GM19463 (cell line): ENCODE data around the gene ADCY10.

ENCODE experiments used
- ATAC-seq: cut with Tn5 transposase; IDR thresholded peaks from one replicate; pipeline ENCODE4 v1.9.1; 2021; ENCODE audit warnings: mild to moderate bottlenecking, moderate library complexity; ENCODE audit not compliant: unreplicated experiment

The ADCY10 gene

GRCh38 chr1:167790117-167790516 is 123.8 kb downstream of the ADCY10 start:
- ATAC-seq: no peak

- ATAC-seq: no peak
Observed at GRCh38 chr1:167789501-167789900, 124.4 kb downstream of the ADCY10 start.

GRCh38 chr1:167786502-167786901 is 127.4 kb downstream of the ADCY10 start:
- ATAC-seq: no peak

GRCh38 chr1:167784876-167785550 is 128.9 kb downstream of the ADCY10 start:
- no peak for ATAC-seq

- no peak for ATAC-seq
Observed at GRCh38 chr1:167782946-167783345, 131.0 kb downstream of the ADCY10 start.

- ATAC-seq: no peak
Observed at GRCh38 chr1:167781558-167781957, 132.4 kb downstream of the ADCY10 start.

DNA sequence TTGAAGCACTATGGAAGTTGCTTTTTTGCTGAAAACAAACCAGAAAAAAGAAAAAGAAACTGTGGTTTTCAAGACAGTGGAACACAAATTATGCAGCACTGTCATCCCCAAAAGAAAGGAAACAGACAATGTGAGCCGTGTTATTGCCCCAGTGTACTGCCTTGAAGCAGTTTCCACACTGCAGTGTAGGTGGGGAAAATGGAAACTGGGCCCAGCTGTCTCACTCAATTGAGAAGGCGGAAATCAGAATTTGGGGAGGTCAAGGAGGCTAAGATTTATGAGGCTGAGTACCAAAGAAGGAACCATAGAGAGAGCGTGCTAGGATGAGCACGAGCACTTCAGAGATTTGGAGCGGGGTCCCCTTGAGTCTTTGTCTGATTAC is 136.7 kb downstream of the ADCY10 start:
- no peak for ATAC-seq

GRCh38 chr1:167776616-167777268 is 137.2 kb downstream of the ADCY10 start:
- ATAC-seq: no peak

DNA sequence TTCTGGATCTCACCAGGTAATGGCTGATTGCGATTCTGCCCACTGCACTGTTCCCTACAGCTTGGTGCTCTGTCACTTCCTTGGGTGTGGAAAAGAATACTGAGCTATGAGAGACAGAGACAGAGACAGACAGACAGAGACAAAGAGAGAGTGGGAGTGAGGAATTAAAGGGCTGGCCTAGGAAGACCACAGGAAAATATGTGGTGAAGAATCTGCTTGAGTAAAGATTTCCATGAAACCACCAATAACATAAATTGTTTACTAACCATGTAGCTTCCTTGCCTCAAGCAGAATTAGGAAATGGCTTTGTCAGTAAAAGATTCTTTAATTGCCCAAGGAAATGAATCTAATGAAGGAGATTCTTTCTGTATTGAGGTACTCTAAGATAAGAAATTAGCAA is 137.8 kb downstream of the ADCY10 start:
- ATAC-seq: no peak

DNA sequence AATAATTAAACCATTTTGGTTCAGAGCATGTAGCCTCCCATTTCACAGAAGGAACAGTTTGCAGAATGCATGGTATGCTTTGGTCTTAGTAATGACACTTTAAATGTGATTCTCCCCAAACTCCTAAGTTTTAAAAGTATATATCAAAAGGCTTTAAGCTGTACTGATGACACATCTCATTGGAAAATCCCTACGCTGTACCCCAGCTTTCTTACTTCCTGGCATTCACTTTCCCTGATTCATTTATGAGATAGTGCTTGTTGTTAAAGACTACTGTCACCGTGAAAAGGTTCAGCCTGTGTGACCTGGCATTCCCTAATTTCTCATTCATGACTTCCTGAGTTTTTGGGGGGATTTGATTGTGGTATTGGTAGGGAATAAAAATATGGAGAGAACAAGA is 138.8 kb downstream of the ADCY10 start:
- no peak for ATAC-seq

DNA sequence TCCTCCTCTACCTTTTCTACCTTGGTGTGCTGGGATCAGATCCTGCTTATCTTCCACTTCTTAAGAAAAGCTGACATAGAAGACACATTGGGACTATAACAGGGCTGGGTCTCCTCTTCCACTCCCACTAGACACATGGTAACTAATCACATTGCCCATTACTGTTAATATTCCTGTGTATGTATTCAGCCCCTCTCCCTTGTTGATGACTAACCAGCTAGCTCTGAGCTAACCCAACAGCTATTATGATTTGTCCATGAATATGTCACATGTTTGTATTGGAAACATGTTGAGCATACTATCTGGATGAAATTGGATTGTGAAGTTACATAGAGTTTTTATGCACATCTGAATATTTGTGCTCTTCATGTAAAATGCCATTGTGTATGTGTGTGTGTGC is 139.2 kb downstream of the ADCY10 start:
- no peak for ATAC-seq

DNA sequence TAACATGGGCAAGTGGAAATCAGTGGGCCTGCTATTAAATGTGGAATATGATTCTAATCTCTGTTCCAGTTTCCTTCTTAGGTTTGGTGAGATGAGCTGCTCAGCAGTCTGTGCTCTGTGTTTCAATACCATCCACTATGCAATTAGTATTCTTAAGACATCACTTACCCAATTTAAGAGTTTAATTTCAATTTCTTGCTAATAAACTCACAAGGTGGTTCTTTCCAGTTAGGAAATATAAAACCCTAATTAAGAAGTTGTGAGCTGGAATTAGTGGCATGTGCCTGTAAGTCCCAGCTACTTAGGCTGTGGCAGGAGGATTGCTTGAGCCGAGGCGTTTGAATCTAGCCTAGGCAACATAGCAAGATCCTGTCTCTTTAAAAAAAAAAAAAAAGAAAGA is 140.4 kb downstream of the ADCY10 start:
- ATAC-seq: no peak

GRCh38 chr1:167772436-167772835 is 141.5 kb downstream of the ADCY10 start:
- ATAC-seq: no peak

GRCh38 chr1:167770127-167770526 is 143.8 kb downstream of the ADCY10 start:
- no peak for ATAC-seq

- ATAC-seq: no peak
Observed at GRCh38 chr1:167767761-167768160, 146.2 kb downstream of the ADCY10 start.

GRCh38 chr1:167766538-167766937 is 147.4 kb downstream of the ADCY10 start:
- no peak for ATAC-seq

GRCh38 chr1:167765496-167765895 is 148.4 kb downstream of the ADCY10 start:
- no peak for ATAC-seq

- no peak for ATAC-seq
Observed at GRCh38 chr1:167764458-167765330, 149.2 kb downstream of the ADCY10 start.

DNA sequence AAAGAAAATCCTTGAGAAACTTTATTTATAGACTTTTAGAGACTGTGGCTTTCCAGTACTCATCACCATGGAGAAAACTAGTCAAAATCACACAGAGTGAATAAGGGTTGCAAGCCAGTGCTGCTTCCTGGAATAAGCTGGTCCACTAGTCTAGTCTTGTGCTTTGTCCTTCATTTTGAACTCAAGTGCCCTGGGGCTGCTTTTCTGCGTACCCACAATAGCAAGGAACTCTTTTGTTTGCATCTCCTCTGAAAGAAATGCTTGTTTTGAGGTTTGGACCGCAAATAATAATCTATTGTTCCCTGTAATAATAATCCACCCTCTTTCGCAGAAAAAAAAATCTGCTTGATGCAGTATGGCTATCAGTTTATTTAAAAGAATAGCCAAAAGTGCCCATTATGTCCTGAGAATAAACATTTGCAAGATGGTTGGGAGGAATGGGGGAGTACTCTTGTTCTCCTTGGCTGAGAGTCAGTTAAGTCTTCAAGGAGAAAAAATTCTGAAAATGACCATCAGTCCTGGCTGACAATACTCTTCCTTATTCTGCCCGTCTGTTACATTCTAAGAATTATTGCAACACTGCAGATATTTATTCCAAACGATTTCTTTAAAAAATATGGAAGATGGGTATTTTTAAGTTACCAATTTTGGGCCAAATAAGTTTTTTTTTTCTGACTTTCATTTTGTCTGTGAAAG is 150.3 kb downstream of the ADCY10 start:
- ATAC-seq: no peak

DNA sequence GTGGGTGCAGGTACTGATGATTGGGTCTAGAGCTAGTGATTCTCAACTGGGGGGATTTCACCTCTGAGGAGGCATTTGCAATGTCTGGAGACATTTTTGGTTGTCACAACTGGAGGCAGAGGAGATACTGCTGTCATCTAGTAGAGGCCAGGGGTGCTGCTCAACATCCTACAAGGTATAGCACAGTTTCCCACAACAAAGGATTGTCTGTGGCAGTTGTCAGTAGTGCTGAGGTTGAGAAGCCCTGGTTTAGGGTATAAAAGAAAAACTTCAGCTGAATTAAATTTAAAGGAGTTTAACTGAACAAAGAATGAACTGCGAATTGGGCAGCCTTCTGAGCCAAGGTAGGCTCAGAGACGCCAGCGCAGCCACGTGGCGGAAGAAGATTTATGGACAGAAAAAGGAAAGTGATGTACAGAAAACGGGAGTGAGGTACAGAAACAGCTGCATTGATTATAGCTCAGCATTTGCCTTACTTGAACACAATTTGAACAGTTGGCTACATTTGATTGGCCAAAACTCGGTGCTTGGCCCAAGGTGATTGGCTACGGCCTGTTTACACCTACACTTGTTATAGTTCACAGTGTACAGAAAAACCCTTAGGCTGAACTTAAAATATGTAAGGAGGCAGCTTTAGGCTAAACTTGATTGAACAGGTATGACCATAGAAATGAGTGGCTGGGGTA is 151.7 kb downstream of the ADCY10 start:
- ATAC-seq: no peak

GRCh38 chr1:167761400-167761799 is 152.5 kb downstream of the ADCY10 start:
- no peak for ATAC-seq
